AG08396 (cell line): ENCODE measurements around the gene ARHGAP8.

Experiments used
- DNase-seq: peaks from one replicate; pipeline ENCODE4 v3.0.0; 2012; ENCODE audit warnings: low spot score, mixed read lengths

The ARHGAP8 gene

GRCh38 chr22:44861245-44861644 lies 108.9 kb downstream of the ARHGAP8 start:
- no peak for DNase-seq

GRCh38 chr22:44862281-44862680 lies 109.9 kb downstream of the ARHGAP8 start:
- DNase-seq, result no peak

GRCh38 chr22:44862981-44863860 lies 110.8 kb downstream of the ARHGAP8 start:
- no peak for DNase-seq

- no peak for DNase-seq
Measured at GRCh38 chr22:44865193-44866057, 113.0 kb downstream of the ARHGAP8 start.

GRCh38 chr22:44869196-44869595 lies 116.8 kb downstream of the ARHGAP8 start:
- DNase-seq, result no peak

- DNase-seq, result peak; percentile 31
Measured at GRCh38 chr22:44870021-44870420, 117.6 kb downstream of the ARHGAP8 start.

GRCh38 chr22:44871782-44872181 lies 119.4 kb downstream of the ARHGAP8 start:
- no peak for DNase-seq

GRCh38 chr22:44876921-44877320 lies 124.5 kb downstream of the ARHGAP8 start:
- DNase-seq, result no peak

- no peak for DNase-seq
Measured at GRCh38 chr22:44878483-44879300, 126.3 kb downstream of the ARHGAP8 start.

- DNase-seq, result no peak
Measured at GRCh38 chr22:44879301-44879680, 126.9 kb downstream of the ARHGAP8 start.

- DNase-seq, result no peak
Measured at GRCh38 chr22:44880610-44881290, 128.4 kb downstream of the ARHGAP8 start.

GRCh38 chr22:44881624-44882023 lies 129.2 kb downstream of the ARHGAP8 start:
- no peak for DNase-seq

GRCh38 chr22:44882226-44882905 lies 130.0 kb downstream of the ARHGAP8 start:
- DNase-seq, result no peak

GRCh38 chr22:44883011-44883421 lies 130.6 kb downstream of the ARHGAP8 start:
- DNase-seq, result no peak

GRCh38 chr22:44884562-44884961 lies 132.2 kb downstream of the ARHGAP8 start:
- no peak for DNase-seq

- DNase-seq, result no peak
Measured at GRCh38 chr22:44884968-44885805, 132.8 kb downstream of the ARHGAP8 start.

- no peak for DNase-seq
Measured at GRCh38 chr22:44885806-44886360, 133.5 kb downstream of the ARHGAP8 start.

GRCh38 chr22:44887941-44888366 lies 135.6 kb downstream of the ARHGAP8 start:
- DNase-seq, result no peak

- DNase-seq, result no peak
Measured at GRCh38 chr22:44888491-44889254, 136.3 kb downstream of the ARHGAP8 start.
